ENCODE results near the gene ZBTB9.

DNA sequence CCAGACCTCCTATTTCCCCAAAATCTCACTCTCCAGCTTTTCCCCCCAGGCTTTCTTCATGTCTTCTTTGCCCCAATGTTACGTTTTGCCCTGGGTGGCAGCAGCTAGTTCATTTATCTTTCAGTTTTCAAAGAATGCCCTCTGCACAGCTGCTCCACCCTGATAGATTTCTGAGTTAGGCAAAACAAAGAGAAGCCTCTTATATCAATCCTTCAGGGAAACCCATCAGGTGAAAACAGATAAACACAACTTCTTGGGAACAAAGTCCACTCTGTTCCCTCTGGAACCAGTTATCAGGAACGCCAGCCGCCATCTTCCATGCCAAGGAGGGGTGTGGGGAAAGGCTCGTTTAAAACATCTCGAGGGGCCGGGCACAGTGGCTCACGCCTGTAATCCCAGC is 34.0 kb downstream of the ZBTB9 start:
- TF ChIP-seq YY1 (IDR thresholded peaks at IDR 0.05; ENCODE audit: insufficient read depth, insufficient read length) = no peak
- no peak for TF ChIP-seq ZNF274 (IDR thresholded peaks at IDR 0.05; ENCODE audit: low read depth, low read length)
- no peak for TF ChIP-seq SUZ12 (IDR thresholded peaks at IDR 0.05; ENCODE audit: extremely low read depth, insufficient read depth, insufficient read length)
